ENCODE data around the gene PLXND1.
A peak's percentile ranks its signal among the peaks of the same experiment; 100 is the strongest.

Gene PLXND1

DNA sequence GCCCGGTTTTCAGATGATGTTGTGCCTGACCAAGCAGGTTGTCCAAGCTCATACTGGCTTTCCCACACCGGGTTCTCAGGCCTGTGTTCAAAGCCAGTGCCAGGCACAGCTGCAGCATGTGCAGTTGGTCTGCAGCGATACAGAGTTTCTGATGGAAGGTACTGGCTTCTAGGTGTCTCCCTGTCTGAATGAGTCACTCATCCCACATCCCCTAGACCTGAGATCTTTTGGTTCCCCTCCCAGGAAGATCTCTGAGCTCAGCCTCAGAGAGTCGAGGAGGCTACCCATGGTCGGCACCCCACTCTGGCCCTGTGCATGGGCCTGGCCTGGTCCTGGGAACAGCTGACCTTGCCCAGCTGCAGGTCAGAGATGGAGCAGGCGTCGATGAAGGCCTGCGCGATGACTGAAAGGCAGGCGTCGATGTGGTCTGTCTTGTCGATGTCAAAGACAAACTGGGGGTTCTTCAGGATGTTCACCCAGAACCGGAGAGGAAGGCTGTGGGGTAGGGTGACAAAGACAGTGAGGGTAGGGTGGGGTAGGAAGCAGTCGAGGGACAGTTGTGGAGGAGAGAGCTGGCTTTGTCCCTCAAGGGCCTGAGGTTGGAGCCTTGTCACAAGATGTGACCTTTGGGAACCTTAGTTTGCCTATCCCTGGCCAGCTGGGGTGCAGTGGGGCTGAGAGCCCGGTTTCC, 48.2 kb downstream of the PLXND1 start:
- Histone ChIP-seq H3K4me1 (ENCODE audit: insufficient read depth, low read length) (no peaks in the 10 kb centered on the region), H3K9me3 (ENCODE audit: insufficient read depth, low read length, severe bottlenecking) (no peaks in the 10 kb centered on the region), H3K79me2 (ENCODE audit: insufficient read depth, low read length) (no peaks in the 10 kb centered on the region), H3K27ac (ENCODE audit: low read length) (peak overlapping the region; percentile 29; the same call in 1 of the 2 replicates), H3K4me2 (ENCODE audit: insufficient read depth, low read length) (no peak overlapping the region), H3K27me3 (ENCODE audit: insufficient read depth, low read length, poor library complexity) (no peaks in the 10 kb centered on the region), H4K20me1 (ENCODE audit: insufficient read depth, low read length) (peaks cover 5% of the 10 kb centered on the region), H2AFZ (ENCODE audit: low read depth, low read length) (no peak overlapping the region), H3K4me3 (ENCODE audit: low read depth in 1 of 2, low read length in 2 of 2) (no peak overlapping the region), H3K9ac (ENCODE audit: low read depth, low read length) (no peak overlapping the region), H3K36me3 (ENCODE audit: insufficient read depth, low read length) (peaks cover 84% of the 10 kb centered on the region)
- DNase-seq, result no peak
- ATAC-seq (ENCODE audit: insufficient read depth, low read depth), result no peak
- no peak for TF ChIP-seq EZH2 (IDR thresholded peaks at IDR 0.05; ENCODE audit: borderline replicate concordance, low read depth, low read length, severe bottlenecking)
- TF ChIP-seq, protein P1, sequence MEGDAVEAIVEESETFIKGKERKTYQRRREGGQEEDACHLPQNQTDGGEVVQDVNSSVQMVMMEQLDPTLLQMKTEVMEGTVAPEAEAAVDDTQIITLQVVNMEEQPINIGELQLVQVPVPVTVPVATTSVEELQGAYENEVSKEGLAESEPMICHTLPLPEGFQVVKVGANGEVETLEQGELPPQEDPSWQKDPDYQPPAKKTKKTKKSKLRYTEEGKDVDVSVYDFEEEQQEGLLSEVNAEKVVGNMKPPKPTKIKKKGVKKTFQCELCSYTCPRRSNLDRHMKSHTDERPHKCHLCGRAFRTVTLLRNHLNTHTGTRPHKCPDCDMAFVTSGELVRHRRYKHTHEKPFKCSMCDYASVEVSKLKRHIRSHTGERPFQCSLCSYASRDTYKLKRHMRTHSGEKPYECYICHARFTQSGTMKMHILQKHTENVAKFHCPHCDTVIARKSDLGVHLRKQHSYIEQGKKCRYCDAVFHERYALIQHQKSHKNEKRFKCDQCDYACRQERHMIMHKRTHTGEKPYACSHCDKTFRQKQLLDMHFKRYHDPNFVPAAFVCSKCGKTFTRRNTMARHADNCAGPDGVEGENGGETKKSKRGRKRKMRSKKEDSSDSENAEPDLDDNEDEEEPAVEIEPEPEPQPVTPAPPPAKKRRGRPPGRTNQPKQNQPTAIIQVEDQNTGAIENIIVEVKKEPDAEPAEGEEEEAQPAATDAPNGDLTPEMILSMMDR (IDR thresholded peaks at IDR 0.05; ENCODE audit: borderline replicate concordance, extremely low read depth, low read length, poor library complexity, severe bottlenecking), result no peak

DNA sequence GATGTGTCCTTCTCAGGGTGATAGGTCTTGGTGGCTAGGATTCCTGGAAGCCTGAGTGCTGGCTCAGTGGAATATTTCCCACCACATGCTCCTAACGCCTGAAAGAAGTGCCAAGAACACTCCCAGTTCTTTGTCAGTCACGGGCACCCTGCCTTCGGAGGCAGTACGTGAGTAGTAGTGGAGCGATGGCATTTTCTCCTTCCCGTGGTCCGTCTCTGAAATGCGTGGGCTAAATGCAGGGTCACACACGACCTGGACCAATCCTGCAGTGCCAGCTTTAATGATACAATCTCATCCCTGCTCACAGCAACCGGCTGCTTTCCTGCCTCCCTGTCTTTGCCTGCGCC, 49.0 kb downstream of the PLXND1 start:
- TF ChIP-seq, protein P1 (IDR thresholded peaks at IDR 0.05; ENCODE audit: borderline replicate concordance, extremely low read depth, low read length, poor library complexity, severe bottlenecking), result no peak
- TF ChIP-seq EZH2 (IDR thresholded peaks at IDR 0.05; ENCODE audit: borderline replicate concordance, low read depth, low read length, severe bottlenecking), result no peak
- ATAC-seq (ENCODE audit: insufficient read depth, low read depth) (no peak), DNase-seq (no peak)
- H3K79me2 ChIP-seq (ENCODE audit: insufficient read depth, low read length), result no peaks in the 10 kb centered on the region
- H3K4me2 ChIP-seq (ENCODE audit: insufficient read depth, low read length), result no peak overlapping the region
- no peak overlapping the region for H3K4me3 ChIP-seq (ENCODE audit: low read depth in 1 of 2, low read length in 2 of 2)
- no peak overlapping the region for H3K9ac ChIP-seq (ENCODE audit: low read depth, low read length)
- no peak overlapping the region for H3K27ac ChIP-seq (ENCODE audit: low read length)
- H2AFZ ChIP-seq (ENCODE audit: low read depth, low read length), result no peak overlapping the region
- peaks cover 77% of the 10 kb centered on the region for H3K36me3 ChIP-seq (ENCODE audit: insufficient read depth, low read length)
- peaks cover 5% of the 10 kb centered on the region for H4K20me1 ChIP-seq (ENCODE audit: insufficient read depth, low read length)
- no peaks in the 10 kb centered on the region for H3K4me1 ChIP-seq (ENCODE audit: insufficient read depth, low read length)
- no peaks in the 10 kb centered on the region for H3K27me3 ChIP-seq (ENCODE audit: insufficient read depth, low read length, poor library complexity)
- no peaks in the 10 kb centered on the region for H3K9me3 ChIP-seq (ENCODE audit: insufficient read depth, low read length, severe bottlenecking)

DNA sequence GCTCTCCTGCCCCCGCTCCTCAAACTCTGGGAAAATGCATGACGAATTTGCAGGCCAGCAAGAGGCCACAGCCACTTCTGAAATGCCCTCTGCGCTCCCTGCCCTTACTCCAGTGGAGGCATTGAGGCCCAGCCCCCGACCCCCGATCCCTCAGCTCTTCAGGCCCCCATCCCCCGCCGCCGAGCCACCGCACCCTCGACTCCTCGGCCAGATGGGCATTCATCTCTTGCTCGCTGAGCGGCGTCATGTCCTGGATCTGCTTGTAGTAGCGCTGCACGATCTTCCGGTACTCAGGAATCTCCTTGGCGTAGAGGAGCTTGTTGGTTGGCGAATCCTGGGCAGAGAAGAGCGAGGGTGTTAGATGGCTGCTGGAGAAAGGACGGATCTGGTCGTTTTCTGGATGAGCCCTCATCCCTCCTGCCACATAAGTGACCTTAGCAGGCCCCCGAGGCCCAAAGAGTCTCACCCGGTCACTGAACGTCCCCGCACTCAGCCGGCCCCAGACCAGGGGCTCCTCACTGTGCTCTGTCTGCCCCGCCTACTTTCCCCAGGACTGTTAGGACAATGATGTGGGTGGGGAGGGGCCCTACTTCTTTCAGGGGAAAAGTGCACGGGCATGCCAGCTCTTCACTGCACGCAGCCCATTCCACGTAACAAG, 49.5 kb downstream of the PLXND1 start:
- H3K4me3 ChIP-seq (ENCODE audit: low read depth in 1 of 2, low read length in 2 of 2), result no peak overlapping the region
- no peak for ATAC-seq (ENCODE audit: insufficient read depth, low read depth)
- no peak overlapping the region for H3K9ac ChIP-seq (ENCODE audit: low read depth, low read length)
- no peak overlapping the region for H2AFZ ChIP-seq (ENCODE audit: low read depth, low read length)
- no peak overlapping the region for H3K4me2 ChIP-seq (ENCODE audit: insufficient read depth, low read length)
- no peaks in the 10 kb centered on the region for H3K27me3 ChIP-seq (ENCODE audit: insufficient read depth, low read length, poor library complexity)
- H3K36me3 ChIP-seq (ENCODE audit: insufficient read depth, low read length), result peaks cover 72% of the 10 kb centered on the region
- TF ChIP-seq, protein P1 (IDR thresholded peaks at IDR 0.05; ENCODE audit: borderline replicate concordance, extremely low read depth, low read length, poor library complexity, severe bottlenecking), result no peak
- no peak for TF ChIP-seq EZH2 (IDR thresholded peaks at IDR 0.05; ENCODE audit: borderline replicate concordance, low read depth, low read length, severe bottlenecking)
- no peaks in the 10 kb centered on the region for H3K9me3 ChIP-seq (ENCODE audit: insufficient read depth, low read length, severe bottlenecking)
- H3K79me2 ChIP-seq (ENCODE audit: insufficient read depth, low read length), result no peaks in the 10 kb centered on the region
- no peak for DNase-seq
- no peak overlapping the region for H3K27ac ChIP-seq (ENCODE audit: low read length)
- H4K20me1 ChIP-seq (ENCODE audit: insufficient read depth, low read length), result peaks cover 5% of the 10 kb centered on the region
- H3K4me1 ChIP-seq (ENCODE audit: insufficient read depth, low read length), result no peaks in the 10 kb centered on the region
